ENCODE measurements around the gene MAPK12. TPM values are rescaled to one million over a fixed set of nuclear protein-coding genes. Genes with fewer than 3 reads are reported as not detected.

The MAPK12 gene
- total and polyA plus RNA-seq, 2 of the 8 experiments (the other 6 are each of a cell fraction or from before 2014, with no cell fraction given) = 17.3 to 20.3 TPM

DNA sequence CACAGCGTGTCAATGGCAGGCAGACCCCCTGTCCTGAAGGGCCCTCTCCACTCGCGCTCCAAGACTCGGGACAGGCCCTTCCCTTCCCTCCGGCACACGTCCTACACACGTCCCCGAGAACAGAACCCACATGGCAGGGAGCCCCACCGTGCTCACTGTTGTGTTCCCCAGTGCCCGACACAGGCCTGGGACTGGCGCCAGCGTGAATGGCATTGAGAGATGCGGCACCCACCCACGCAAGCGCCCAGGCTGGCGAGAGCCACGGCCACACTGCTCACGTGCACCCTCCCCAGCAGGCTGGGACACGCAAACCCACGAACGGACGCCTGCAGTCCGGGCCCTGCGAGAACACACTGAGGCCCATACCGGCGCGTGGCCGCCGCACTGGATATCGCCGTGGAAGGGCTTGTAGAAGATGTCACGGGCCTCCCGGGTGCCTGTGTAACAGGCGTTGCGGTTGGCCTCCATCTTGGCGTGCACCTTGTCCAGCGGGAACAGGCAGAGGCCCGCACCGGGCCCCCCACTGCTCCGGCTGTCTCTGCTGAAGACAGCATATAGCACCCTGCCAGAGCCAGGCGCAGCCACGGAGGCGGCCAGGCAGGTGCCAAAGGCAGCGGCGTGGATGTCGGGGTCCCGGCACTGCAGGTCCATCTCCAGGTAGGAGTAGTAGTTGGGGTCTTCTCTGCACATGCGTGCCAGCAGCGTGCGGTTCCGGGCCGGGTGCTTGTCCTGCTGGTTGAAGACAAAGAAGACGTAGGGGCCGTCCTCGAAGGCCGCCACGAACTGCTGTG is 27.9 kb upstream of the MAPK12 start:
- peaks cover 0 to 28% of the 10 kb centered on the region in 2 experiments; a peak in 2 of 4 replicates for H3K79me2 ChIP-seq (ENCODE audit: control insufficient read depth in 1 of 2, insufficient read depth in 2 of 2, low read length in 2 of 2)
- TF ChIP-seq SIRT6 (IDR thresholded peaks at IDR 0.05; ENCODE audit: low read length) = no peak

More for the DNA sequence above, 27.9 kb upstream of the MAPK12 start:
- FAIRE-seq = no peak
- H3K36me3 ChIP-seq (ENCODE audit: control insufficient read depth in 2 of 4, insufficient read depth in 4 of 4, low read length in 3 of 4) = peaks cover 5 to 45% (median 11%) of the 10 kb centered on the region in 4 experiments; a peak in 6 of 8 replicates
- H3K4me1 ChIP-seq (replicated peaks in 1 of 4; ENCODE audit: control insufficient read depth in 3 of 4, insufficient read depth in 4 of 4, low read length in 3 of 4) = peaks cover 0 to 19% (median 17%) of the 10 kb centered on the region in 4 experiments; a peak in 6 of 7 replicates
- H2AK5ac ChIP-seq (ENCODE audit: low read depth, low read length) = no peak overlapping the region
- no peak overlapping the region for H3K18ac ChIP-seq (ENCODE audit: extremely low read depth, low read length)
- no peak overlapping the region for H3K27ac ChIP-seq (ENCODE audit: low read depth, low read length)
- no peak overlapping the region for H3K4me2 ChIP-seq (ENCODE audit: insufficient read depth in 1 of 2, low read depth in 2 of 2, low read length in 2 of 2)
- no peak overlapping the region for H3K14ac ChIP-seq (ENCODE audit: insufficient read length)
- no peak overlapping the region for H3K4me3 ChIP-seq (ENCODE audit: extremely low read depth in 1 of 4, insufficient read depth in 2 of 4, low read depth in 3 of 4, low read length in 4 of 4)
- H3K23ac ChIP-seq (ENCODE audit: insufficient read length) = no peak overlapping the region
- no peaks in the 10 kb centered on the region for H3K27me3 ChIP-seq (replicated peaks in 1 of 4; ENCODE audit: control insufficient read depth in 3 of 4, extremely low read depth in 1 of 4, insufficient read depth in 3 of 4, low read length in 3 of 4)
- H3K9ac ChIP-seq (replicated peaks in 1 of 4; ENCODE audit: extremely low read depth in 1 of 4, low read depth in 3 of 4, low read length in 3 of 4) = no peak overlapping the region
- no peak overlapping the region for H2BK15ac ChIP-seq (ENCODE audit: low read length)
- no peak overlapping the region for H2BK20ac ChIP-seq (ENCODE audit: low read length)
- H3K9me3 ChIP-seq (ENCODE audit: insufficient read depth in 2 of 2, low read depth in 1 of 2, low read length in 1 of 2) = no peaks in the 10 kb centered on the region
- H4K5ac ChIP-seq (ENCODE audit: insufficient read length, low read depth, low read length) = no peak overlapping the region
- peaks cover 8 to 32% of the 10 kb centered on the region in 2 experiments for H4K20me1 ChIP-seq (replicated peaks in 1 of 2; ENCODE audit: control insufficient read depth in 1 of 2, insufficient read depth in 2 of 2, low read length in 2 of 2)
- ChIA-PET POLR2A (ENCODE audit: partially characterized antibody) (no interaction called here), CTCF (ENCODE audit: partially characterized antibody) (interaction anchor here (1.2 to 3.7 kb wide), 3 partner anchors 9 to 15 kb away, joined by 5 to 27 read pairs (median 11); no protein-coding TSS in a partner anchor)
- 94% methylated on average over 55 of the region's 57 CpGs; no CpG with 5 or more reads in 1 of the 2 experiments for WGBS, 2 experiments (ENCODE audit: extremely low coverage in 1 of 2, insufficient coverage in 1 of 2, insufficient read length in 1 of 2, insufficient replicate concordance in 2 of 2, low coverage in 1 of 2, low lambda C conversion rate in 2 of 2, missing lambda C conversion rate in 1 of 2)
- no peak overlapping the region for H2BK12ac ChIP-seq (ENCODE audit: low read depth, low read length)
- no peak overlapping the region for H2AFZ ChIP-seq (ENCODE audit: low read length)
- no peak overlapping the region for H3K56ac ChIP-seq (replicated peaks; ENCODE audit: insufficient read length, low read depth, low read length)
- no peak overlapping the region for H2BK120ac ChIP-seq (replicated peaks; ENCODE audit: low read depth, low read length)
- peak overlapping the region; percentile 44; the same call in 1 of the 2 replicates for H2BK5ac ChIP-seq (ENCODE audit: low read depth, low read length)
- peak overlapping the region; percentile 80; the same call in 1 of the 2 replicates for H4K8ac ChIP-seq (ENCODE audit: extremely low read depth, insufficient read depth, low read length)
- H3K4ac ChIP-seq (replicated peaks; ENCODE audit: insufficient read length, low read depth, low read length) = no peak overlapping the region
- H3K79me1 ChIP-seq (ENCODE audit: low read depth, low read length) = peaks cover 11% of the 10 kb centered on the region
- no peak overlapping the region for H4K91ac ChIP-seq (replicated peaks; ENCODE audit: insufficient read length, low read length)
- no peak for DNase-seq (ENCODE audit: low read depth in 1 of 2, low spot score in 2 of 2)
- H3K23me2 ChIP-seq (ENCODE audit: low read depth, low read length) = no peaks in the 10 kb centered on the region

All from H1 (cell line).